Tibial nerve (tissue), 4 donors: ENCODE measurements around the gene AASDH. TPM values are rescaled to one million over a fixed set of nuclear protein-coding genes. Genes with fewer than 3 reads are reported as not detected.

Experiments
- DNase-seq, 2 donors: peaks; one replicate each; pipeline ENCODE4 v3.0.0-alpha.2; 2019; ENCODE audit warnings: low spot score in 2 of 2
- H3K27ac ChIP-seq, 4 donors: fragments of 200-600 bp; sonication (generic) in 3 of 4; one replicate each; pipeline ENCODE4 v1.5.1; 2017 to 2019; ENCODE audit warnings: mild to moderate bottlenecking in 1 of 4
- H3K27me3 ChIP-seq, 2 donors: fragments of 200-600 bp; sonication (generic) in 1 of 2; one replicate each; pipeline versions ENCODE4 v1.5.1 to v1.6.0; 2017 to 2019
- H3K36me3 ChIP-seq, 3 donors: fragments of 200-600 bp; sonication (generic); one replicate each; pipeline ENCODE4 v1.5.1; 2018 to 2019
- H3K4me1 ChIP-seq, 4 donors: fragments of 200-600 bp; sonication (generic) in 3 of 4; one replicate each; pipeline ENCODE4 v1.5.1; 2017 to 2019
- H3K4me3 ChIP-seq, 4 donors: fragments of 200-600 bp; sonication (generic) in 3 of 4; one replicate each; pipeline ENCODE4 v1.5.1; 2017 to 2019; ENCODE audit warnings: mild to moderate bottlenecking in 1 of 4, moderate library complexity in 1 of 4
- H3K9me3 ChIP-seq, 4 donors: fragments of 200-600 bp; sonication (generic) in 3 of 4; one replicate each; pipeline ENCODE4 v1.5.1; 2017 to 2019
- EP300 ChIP-seq, 2 donors: sonication (generic); formaldehyde crosslinking; IDR thresholded peaks; one replicate each; pipeline ENCODE4 v1.6.1; 2017; ENCODE audit warnings: antibody characterized with exemption in 2 of 2, mild to moderate bottlenecking in 1 of 2
- POLR2A ChIP-seq, 2 donors: fragments of 450-650 bp; IDR thresholded peaks; one replicate each; pipeline ENCODE4 v1.6.1; 2017; ENCODE audit warnings: antibody characterized with exemption in 2 of 2, mild to moderate bottlenecking in 2 of 2, moderate library complexity in 2 of 2
- WGBS, 2 donors: methylation state at CpG; one replicate each; pipeline ENCODE4 v1.1.5; 2018; 5-methylcytosine and 5-hydroxymethylcytosine counted together
- total RNA-seq, 4 donors: library from RNA; depleted of rRNA; stranded (reverse); fragments of >200 nt; gene quantifications; one replicate each; pipeline ENCODE4 v1.1.0, GENCODE V29; 2016
- TF ChIP-seq, protein P1 (sequence below), 5 experiments: fragments of 200-600 bp in 3 of 5; fragments of 450-650 bp in 2 of 5; sonication (generic) in 3 of 5; IDR thresholded peaks; one replicate each; pipeline ENCODE4 v1.5.1; 2016 to 2019; ENCODE audit warnings: antibody characterized with exemption in 5 of 5, mild to moderate bottlenecking in 3 of 5, moderate library complexity in 2 of 5

AASDH gene
- total RNA-seq, 4 donors from 2014 or later: 8.4 to 15.3 (median 12.3) TPM

DNA sequence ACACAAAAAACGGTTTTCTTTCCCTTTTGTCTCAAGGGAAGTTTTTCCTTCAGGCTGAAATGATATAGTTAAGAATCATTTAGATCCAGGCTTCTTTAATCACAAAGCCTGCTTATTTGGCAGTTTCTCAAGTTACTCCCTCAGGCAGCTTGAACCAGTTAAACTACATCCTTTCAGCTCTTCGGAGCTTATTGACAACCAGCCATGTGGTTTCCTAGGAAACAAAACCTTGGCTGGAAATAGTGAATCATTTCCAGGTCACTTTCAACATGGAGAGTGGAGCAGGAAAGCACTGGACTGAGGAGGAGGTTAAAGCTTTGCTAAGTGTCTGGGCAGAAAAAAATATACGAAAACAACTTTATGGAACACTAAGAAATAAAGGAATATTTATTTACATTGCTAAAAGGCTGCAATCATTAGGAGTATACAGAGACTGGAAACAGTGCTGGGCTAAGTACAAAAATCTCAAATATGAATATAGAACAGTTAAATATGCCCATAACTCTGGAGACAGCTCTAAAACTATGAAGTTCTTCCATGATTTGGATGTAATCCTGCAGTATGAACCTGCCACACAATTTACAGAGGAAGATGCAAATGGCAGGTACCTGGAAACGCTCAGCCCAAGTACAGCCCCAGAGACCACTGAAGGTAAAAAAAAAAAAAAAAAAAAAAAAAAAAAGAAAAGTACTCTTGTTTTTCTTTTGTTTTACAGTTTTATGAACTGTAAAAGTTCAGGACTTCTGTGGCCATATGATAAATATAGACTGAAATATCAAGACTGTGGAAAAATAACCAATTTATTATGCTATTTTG lies 23.2 kb upstream of the AASDH start:
- DNase-seq: peak in 1 of 2 donors; percentile 78
- H3K27ac ChIP-seq: peak overlapping the region in 3 of 4 donors; percentile 22 to 69 (median 44)
- TF ChIP-seq POLR2A (IDR thresholded peaks at IDR 0.05) (no peak), EP300 (IDR thresholded peaks at IDR 0.05) (peak; percentile 62 to 87)
- TF ChIP-seq, protein P1, sequence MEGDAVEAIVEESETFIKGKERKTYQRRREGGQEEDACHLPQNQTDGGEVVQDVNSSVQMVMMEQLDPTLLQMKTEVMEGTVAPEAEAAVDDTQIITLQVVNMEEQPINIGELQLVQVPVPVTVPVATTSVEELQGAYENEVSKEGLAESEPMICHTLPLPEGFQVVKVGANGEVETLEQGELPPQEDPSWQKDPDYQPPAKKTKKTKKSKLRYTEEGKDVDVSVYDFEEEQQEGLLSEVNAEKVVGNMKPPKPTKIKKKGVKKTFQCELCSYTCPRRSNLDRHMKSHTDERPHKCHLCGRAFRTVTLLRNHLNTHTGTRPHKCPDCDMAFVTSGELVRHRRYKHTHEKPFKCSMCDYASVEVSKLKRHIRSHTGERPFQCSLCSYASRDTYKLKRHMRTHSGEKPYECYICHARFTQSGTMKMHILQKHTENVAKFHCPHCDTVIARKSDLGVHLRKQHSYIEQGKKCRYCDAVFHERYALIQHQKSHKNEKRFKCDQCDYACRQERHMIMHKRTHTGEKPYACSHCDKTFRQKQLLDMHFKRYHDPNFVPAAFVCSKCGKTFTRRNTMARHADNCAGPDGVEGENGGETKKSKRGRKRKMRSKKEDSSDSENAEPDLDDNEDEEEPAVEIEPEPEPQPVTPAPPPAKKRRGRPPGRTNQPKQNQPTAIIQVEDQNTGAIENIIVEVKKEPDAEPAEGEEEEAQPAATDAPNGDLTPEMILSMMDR (IDR thresholded peaks at IDR 0.05): no peak
- 5 to 20% methylated on average over 4 of the region's 4 CpGs for WGBS, 2 donors
- peaks cover 0 to 21% (median 4%) of the 10 kb centered on the region in 4 donors for H3K4me1 ChIP-seq
- H3K27me3 ChIP-seq: no peaks in the 10 kb centered on the region
- H3K9me3 ChIP-seq: no peaks in the 10 kb centered on the region
- H3K4me3 ChIP-seq: peak overlapping the region in 3 of 4 donors; percentile 11 to 32 (median 13)
- H3K36me3 ChIP-seq: peaks cover 0 to 10% (median 0%) of the 10 kb centered on the region in 3 donors

DNA sequence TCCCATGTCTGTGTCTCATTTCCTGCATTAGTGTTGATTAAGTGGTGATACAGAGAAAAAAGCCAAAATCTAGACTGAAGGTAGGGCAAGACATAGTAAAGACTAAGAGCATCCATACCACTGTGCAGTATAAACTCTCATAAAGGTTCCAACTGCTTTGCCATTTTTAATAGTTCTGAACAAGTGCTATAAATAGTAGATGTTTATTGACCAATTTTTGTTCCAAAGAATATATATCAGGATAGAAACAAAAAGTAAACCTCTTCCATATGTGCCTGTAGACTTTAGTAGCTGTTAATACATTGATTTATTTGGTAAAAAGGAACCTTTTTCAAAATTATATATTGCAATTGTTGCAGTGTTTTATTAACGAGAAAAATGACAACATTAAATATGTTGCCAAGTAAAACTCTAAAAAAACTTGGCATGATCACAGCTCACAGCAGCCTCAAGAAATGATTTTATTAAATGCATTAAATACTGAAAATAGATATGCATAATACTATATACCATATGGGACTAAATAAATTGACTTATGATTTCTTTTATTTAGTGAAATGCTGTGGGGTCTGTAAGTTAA lies 22.3 kb upstream of the AASDH start:
- H3K9me3 ChIP-seq: no peaks in the 10 kb centered on the region
- H3K27me3 ChIP-seq: no peaks in the 10 kb centered on the region
- H3K4me3 ChIP-seq: no peak overlapping the region
- H3K27ac ChIP-seq: peak overlapping the region in 3 of 4 donors; percentile 22 to 69 (median 44)
- peaks cover 0 to 21% (median 4%) of the 10 kb centered on the region in 4 donors for H3K4me1 ChIP-seq
- WGBS, 2 donors: 10% methylated on average over 1 of the region's 1 CpG
- no peak for TF ChIP-seq EP300 (IDR thresholded peaks at IDR 0.05)
- TF ChIP-seq, protein P1 (IDR thresholded peaks at IDR 0.05): no peak
- TF ChIP-seq POLR2A (IDR thresholded peaks at IDR 0.05): no peak
- DNase-seq: no peak
- peaks cover 0 to 12% (median 0%) of the 10 kb centered on the region in 3 donors for H3K36me3 ChIP-seq

DNA sequence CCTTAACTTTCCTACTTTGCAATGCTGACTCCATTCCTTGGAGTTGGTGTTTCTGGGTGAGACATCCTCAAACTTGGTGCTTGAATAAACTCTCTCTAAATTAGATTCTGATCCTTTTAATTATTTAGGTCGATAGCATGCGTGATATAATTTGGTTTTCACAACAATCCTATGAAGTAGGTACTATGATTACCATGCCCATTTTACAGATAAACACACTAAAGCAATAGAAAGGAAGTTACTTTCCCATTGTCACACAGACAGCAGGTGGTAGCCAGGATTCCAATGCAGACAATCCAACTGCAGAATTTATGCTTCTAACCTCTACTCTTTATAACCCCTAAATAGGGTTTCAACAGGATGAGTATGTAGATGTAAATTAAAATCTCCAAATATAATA lies 21.7 kb upstream of the AASDH start:
- H3K9me3 ChIP-seq: no peaks in the 10 kb centered on the region
- H3K27me3 ChIP-seq: no peaks in the 10 kb centered on the region
- TF ChIP-seq EP300 (IDR thresholded peaks at IDR 0.05) (no peak), POLR2A (IDR thresholded peaks at IDR 0.05) (no peak)
- TF ChIP-seq, protein P1 (IDR thresholded peaks at IDR 0.05): no peak
- no peak overlapping the region for H3K27ac ChIP-seq
- 93 to 98% methylated on average over 2 of the region's 2 CpGs for WGBS, 2 donors
- H3K4me1 ChIP-seq: peaks cover 0 to 21% (median 4%) of the 10 kb centered on the region in 4 donors
- no peak for DNase-seq
- H3K36me3 ChIP-seq: peaks cover 0 to 13% (median 0%) of the 10 kb centered on the region in 3 donors
- H3K4me3 ChIP-seq: no peak overlapping the region

DNA sequence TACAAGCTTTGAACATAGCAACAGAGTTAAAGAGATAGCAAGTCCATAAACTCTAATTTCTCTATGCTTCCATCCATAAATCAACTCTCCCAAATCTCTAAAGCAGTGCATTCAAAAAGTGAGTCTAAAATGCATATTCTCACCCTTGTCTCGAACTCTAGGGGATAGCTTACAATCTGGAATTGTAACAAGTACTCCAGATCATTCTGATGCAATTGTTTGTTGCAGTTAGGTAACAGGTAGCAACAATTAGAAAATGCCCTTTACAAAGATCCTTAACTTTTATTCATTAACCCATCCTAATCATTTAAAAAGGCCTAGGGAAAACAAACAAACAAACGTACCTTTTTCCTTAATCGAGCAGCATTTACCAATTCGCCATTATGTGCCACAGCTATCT lies 18.9 kb upstream of the AASDH start:
- no peak for DNase-seq
- Histone ChIP-seq H3K4me3 (no peak overlapping the region), H3K36me3 (peaks cover 0 to 17% (median 0%) of the 10 kb centered on the region in 3 donors), H3K27ac (no peak overlapping the region), H3K27me3 (no peaks in the 10 kb centered on the region), H3K4me1 (peaks cover 0 to 18% (median 4%) of the 10 kb centered on the region in 4 donors), H3K9me3 (no peaks in the 10 kb centered on the region)
- TF ChIP-seq, protein P1 (IDR thresholded peaks at IDR 0.05): no peak
- no peak for TF ChIP-seq POLR2A (IDR thresholded peaks at IDR 0.05)
- TF ChIP-seq EP300 (IDR thresholded peaks at IDR 0.05): no peak
- WGBS, 2 donors: 94 to 96% methylated on average over 4 of the region's 4 CpGs

DNA sequence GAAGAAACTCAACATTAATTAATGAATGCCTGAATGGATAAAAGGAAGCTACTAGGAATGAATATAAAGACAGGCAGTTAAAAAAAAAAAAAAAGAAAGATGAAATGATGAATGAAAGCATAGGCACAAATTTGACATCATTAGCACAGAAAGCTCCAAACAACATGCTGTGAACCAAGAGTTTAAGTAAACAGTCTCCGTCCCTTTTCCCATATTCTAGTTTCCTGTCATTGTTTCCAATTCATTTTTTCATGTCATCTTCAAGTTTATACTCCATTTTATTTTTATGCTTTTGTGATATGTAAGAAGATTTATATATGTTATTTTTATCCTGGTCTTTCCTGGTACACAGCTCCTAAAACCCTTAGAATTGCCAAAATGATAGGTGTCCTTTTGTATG lies 17.7 kb upstream of the AASDH start:
- DNase-seq: no peak
- no peaks in the 10 kb centered on the region for H3K9me3 ChIP-seq
- no peak for TF ChIP-seq EP300 (IDR thresholded peaks at IDR 0.05)
- no peak for TF ChIP-seq POLR2A (IDR thresholded peaks at IDR 0.05)
- TF ChIP-seq, protein P1 (IDR thresholded peaks at IDR 0.05): no peak
- H3K4me3 ChIP-seq: no peak overlapping the region
- H3K4me1 ChIP-seq: peaks cover 0 to 8% (median 4%) of the 10 kb centered on the region in 4 donors
- H3K36me3 ChIP-seq: peaks cover 0 to 29% (median 0%) of the 10 kb centered on the region in 3 donors
- H3K27ac ChIP-seq: no peak overlapping the region
- no peaks in the 10 kb centered on the region for H3K27me3 ChIP-seq
- 83 to 85% methylated on average over 1 of the region's 1 CpG for WGBS, 2 donors
